Stimulated activated CD4-positive, alpha-beta T cell treated with anti-CD3 and anti-CD28 coated beads, Interleukin-15, amount 100 ng/mL, for 48 hours (primary cell): ENCODE measurements around the gene ART4.

ENCODE experiments used
- DNase-seq, 2 donors: peaks; one replicate each; pipeline ENCODE4 v3.0.0-alpha.2; 2020; ENCODE audit warnings: low read depth in 2 of 2

The ART4 gene

GRCh38 chr12:14850929-14851663, 7.8 kb upstream of the ART4 start:
- no peak for DNase-seq

GRCh38 chr12:14849661-14850060, 6.3 kb upstream of the ART4 start:
- DNase-seq = no peak

GRCh38 chr12:14846876-14847580, 3.7 kb upstream of the ART4 start:
- no peak for DNase-seq

DNA sequence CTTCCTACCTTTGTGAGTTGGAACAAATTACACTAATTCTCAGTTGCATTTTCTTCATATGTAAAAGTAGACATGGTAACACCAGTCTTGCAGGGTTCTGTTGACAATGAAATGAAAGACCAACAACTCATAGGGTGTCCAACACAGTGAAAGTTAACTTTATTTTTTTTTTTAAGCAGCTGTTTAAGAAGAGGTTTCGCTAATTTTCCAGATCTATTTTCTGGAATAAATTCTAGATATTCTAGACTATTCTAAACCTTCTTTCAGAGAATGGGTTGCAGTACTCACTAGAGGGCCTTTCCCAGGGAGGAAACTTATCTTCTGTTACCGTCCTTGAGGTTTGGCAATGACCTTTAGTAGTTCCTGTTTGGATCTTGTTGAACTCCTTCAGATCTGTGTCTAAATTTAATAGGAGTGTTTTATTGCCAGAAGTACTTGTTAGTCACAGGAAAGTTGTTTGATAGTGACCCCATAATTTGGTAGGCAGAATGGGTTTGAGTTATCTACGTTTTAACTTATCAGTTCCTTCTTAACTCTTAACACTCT, 2.8 kb upstream of the ART4 start:
- DNase-seq = no peak

DNA sequence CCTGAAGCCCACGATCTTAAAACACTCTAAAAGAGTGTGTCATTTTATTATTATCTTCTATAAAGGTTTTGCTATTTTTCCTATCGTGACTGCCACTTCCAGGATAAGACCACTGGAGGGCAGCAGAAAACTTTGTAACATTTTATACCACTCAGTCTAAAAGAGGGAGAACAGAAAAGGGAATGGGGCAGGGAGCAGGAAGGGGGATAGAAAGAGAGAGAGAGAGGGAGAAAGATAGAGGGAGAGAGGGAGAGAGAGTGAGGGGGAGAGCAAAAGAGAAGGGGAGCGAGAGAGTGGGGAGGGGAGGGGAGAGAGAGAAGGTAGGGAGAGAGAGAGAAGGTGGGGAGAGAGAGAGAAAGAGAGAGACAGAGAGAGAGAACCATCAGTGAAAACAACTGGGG, 2.0 kb upstream of the ART4 start:
- DNase-seq = peak in 1 of 2 donors; percentile 13

DNA sequence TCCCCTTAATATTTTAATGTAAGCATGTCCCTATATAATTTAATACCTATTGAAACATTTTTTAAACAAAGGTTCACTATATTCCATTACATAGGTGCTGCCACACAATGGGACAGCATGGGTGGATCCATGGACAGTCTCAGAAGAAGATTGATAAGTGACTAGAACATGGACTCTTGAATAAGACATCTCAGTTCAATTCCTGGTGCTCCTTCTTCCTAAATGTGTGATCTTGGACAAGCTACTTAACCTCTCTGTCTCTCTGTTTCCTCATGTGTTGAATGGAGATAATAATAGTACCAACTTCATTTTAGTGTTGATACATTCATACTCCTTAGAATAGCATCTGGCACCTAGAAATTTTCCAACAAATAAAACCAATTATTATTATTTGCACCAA, 1.1 kb upstream of the ART4 start:
- no peak for DNase-seq

- DNase-seq = no peak
These were observed 1.0 kb downstream of the ART4 start for GRCh38 chr12:14842315-14842714.

DNA sequence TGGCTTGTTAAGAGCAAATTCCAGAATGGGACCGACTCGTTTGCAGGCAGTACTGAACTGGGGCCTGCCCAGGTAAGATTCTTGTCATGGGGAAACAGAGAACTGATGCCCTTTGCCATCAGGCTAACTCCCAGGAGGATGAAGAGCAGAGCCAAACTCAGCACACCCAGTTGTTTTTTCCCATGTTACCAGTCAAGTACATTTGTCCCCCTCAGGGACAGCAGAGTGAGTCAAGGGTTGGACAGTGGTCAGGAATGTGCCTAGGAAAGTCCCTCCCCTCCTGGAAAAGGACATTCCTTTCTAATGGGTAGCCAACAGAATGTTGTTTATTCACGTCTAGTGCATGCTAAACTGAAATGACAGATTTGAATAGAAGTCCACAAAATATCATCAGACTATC, 1.6 kb downstream of the ART4 start:
- DNase-seq = no peak

DNA sequence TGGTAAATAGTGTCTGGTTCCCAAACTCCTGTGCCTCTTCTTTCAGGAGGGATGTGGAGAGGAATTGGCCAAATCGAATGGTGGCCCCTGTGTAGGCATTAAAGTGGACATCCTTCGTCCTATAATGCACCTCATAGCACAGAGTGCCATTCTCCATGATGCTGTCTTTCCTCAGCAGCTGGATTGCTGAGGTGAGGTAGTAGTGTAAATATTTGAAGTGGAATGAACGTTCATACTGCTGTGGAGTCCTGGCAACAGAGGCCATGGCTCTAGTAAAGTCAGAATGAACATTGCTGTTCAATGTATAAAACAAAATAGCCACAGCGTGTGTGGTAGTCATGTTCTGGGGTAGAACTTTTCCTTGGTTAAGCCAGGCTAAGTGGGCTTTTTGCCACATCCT, 2.7 kb downstream of the ART4 start:
- DNase-seq = no peak

DNA sequence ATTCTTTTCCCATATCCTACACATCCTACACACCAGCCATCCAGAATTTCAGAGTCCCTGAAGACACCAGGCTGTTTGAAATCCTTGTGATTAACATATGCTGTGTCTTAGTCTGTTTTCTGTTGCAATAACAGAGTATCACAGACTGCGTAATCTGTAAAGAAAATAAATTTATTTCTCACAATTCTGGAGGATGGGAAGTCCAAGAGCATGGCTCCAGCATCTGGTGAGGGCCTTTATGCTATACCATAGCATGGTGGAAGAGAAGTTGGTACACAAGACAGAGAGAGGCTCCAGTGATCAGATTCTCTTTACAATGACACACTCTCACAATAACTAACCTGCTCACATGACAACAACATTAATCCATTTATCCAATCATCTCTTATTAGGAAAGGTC, 4.1 kb downstream of the ART4 start:
- DNase-seq = no peak

GRCh38 chr12:14836336-14837210, 6.8 kb downstream of the ART4 start:
- no peak for DNase-seq

DNA sequence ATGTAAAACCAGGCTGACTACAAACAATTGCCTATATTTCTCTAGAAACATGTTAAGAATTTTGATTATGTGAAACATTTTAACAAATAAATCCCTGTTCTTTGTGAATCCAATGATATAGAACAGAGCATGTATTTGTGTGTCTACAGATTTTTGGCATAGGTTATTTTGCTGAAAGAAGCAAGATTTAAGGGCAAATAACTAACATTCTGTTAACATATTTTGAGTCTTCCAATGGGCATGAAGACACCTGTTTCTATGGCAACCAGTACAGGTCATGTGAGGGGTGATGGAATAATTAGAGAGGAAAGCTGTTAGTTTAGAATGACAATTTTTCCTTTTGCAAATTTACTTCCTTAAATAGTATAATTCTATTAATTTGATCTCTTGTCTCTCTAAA, 8.8 kb downstream of the ART4 start:
- DNase-seq = no peak

DNA sequence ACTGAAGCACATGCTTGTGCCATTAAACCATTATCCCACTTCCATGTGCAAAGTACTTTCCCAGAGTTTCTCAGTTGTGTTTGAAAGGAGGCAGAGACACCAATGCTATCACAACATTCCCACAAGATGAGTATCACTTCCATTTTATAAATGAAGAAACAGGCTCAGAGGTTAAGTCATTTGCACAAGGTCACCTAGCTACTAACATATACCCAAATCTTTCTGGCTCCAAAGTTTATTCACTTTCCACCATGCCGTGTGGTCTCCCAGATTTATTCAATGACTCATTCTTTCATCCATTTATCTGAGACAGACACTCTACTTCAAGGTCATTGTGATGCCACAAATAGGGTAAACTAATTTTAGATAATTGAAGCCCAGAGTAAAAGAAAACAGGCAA, 9.4 kb downstream of the ART4 start:
- no peak for DNase-seq

DNA sequence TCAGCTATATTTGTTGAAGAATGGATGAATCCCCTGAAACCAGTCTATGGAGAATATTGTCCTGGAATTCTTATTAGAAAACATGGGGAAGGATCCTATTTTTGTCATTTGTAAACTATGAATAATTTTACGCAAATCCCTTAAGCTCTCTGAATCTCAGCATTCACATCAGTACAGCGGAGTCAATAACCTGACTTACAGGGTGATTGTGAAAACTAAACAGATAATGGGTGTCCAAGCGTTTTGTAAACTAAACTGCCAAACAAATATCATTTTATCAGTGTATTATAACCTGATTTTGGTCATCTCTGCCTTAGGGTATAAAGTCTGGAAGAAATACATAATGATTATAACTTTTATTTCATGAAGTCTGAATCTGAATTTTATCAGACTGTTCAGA, 10.0 kb downstream of the ART4 start:
- no peak for DNase-seq

GRCh38 chr12:14828892-14829291, 14.4 kb downstream of the ART4 start:
- no peak for DNase-seq

DNA sequence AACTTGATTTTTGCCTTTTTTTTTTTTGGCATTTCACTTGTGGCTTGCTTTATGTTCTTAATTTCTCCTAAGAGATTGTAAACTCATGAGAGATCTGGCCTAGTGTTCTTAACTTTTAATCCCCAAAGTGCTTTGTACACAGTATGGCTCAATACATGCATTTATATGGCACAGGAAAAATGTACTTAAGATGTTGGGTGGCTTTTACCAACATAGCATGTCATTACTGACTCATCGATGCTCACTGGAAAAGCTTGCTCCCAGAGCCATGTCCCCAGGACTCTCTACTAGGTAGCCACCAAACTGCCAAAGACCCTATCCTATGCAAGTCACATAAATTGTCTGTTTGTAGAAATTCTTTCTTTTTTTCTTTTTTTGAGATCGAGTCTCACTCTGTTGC, 16.3 kb downstream of the ART4 start:
- DNase-seq = no peak

- no peak for DNase-seq
These were observed 16.8 kb downstream of the ART4 start for GRCh38 chr12:14826491-14826890.

DNA sequence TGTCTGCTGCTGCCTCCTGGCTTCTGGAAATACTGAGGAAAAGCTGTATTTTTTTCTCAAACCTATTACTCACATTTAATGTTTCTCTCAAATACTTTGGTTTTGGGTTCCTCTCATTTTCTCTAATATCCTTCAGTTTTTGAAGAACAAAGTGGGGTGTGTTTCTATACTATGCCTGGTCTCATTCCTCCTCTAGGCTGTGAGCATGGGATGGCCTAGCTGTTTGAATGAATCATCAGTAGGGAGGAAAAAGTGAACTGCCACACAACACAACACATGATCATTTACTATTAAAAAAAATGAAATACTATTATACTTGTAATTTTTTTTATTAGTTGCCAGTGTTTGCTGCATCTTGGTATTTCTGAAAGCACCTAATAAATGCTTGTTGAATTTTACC, 18.1 kb downstream of the ART4 start:
- no peak for DNase-seq

- DNase-seq = no peak
These were observed 19.2 kb downstream of the ART4 start for GRCh38 chr12:14824012-14824634.

GRCh38 chr12:14814014-14814413, 29.3 kb downstream of the ART4 start, which contains the start of gene SMCO3:
Gene SMCO3, minus strand, starts transcription at chr12:14814182. Its CDS starts 7,502 bp downstream, at chr12:14806680.
- no peak for DNase-seq

DNA sequence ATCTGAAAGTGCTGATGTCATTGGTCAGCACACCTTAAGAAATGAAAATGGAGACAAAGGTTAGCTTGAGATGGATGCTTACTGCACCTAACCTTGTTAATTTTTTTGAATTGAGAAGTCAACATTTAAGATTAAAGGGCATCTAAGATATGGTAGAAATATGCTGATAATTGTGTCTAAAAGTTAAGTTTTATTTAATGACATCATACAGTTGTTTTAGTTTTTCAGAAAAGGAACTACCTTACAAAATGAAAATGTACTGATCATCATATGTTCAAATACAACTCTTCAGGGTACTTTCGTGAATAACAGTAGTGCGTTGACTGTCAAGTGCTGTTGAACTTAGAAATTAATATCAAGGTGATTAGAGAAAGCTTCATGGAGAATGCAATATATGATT, 31.8 kb downstream of the ART4 start:
- DNase-seq = no peak
